Upper lobe of left lung (tissue), 6 donors: Measurements from ENCODE around the gene CNTFR. TPM values are rescaled to one million over a fixed set of nuclear protein-coding genes. Genes with fewer than 3 reads are reported as not detected.

Experiments used
- ATAC-seq, 2 donors: fragments of 200-7000 bp; cut with Tn5 transposase; one replicate each; pipeline ENCODE4 v1.9.1; 2022; ENCODE audit warnings: mild to moderate bottlenecking in 2 of 2, moderate library complexity in 2 of 2; ENCODE audit not compliant: low FRiP score in 2 of 2
- DNase-seq, 2 donors: peaks; one replicate each; pipeline ENCODE4 v3.0.0-alpha.2; 2019 to 2020
- H3K27ac ChIP-seq, 4 donors: fragments of 200-600 bp; sonication (generic); one replicate each; pipeline ENCODE4 v1.5.1; 2016 to 2019
- H3K27me3 ChIP-seq, 4 donors: fragments of 200-600 bp; sonication (generic); one replicate each; pipeline ENCODE4 v1.5.1; 2017 to 2019
- H3K36me3 ChIP-seq, 4 donors: fragments of 200-600 bp; sonication (generic); one replicate each; pipeline ENCODE4 v1.5.1; 2016 to 2019
- H3K4me1 ChIP-seq, 4 donors: fragments of 200-600 bp; sonication (generic); one replicate each; pipeline ENCODE4 v1.5.1; 2018 to 2019
- H3K4me3 ChIP-seq, 4 donors: fragments of 200-600 bp; sonication (generic); one replicate each; pipeline ENCODE4 v1.5.1; 2017 to 2019; ENCODE audit warnings: mild to moderate bottlenecking in 2 of 4, moderate library complexity in 1 of 4
- H3K9me3 ChIP-seq, 4 donors: fragments of 200-600 bp; sonication (generic); one replicate each; pipeline ENCODE4 v1.5.1; 2018 to 2019
- EP300 ChIP-seq, 4 donors: sonication (generic); formaldehyde crosslinking; IDR thresholded peaks; one replicate each; pipeline ENCODE4 v1.5.1; 2017; ENCODE audit warnings: antibody characterized with exemption in 4 of 4, control low read depth in 2 of 4
- POLR2A ChIP-seq, 4 donors: fragments of 450-650 bp; IDR thresholded peaks; one replicate each; pipeline ENCODE4 v1.5.1; 2016 to 2017; ENCODE audit warnings: antibody characterized with exemption in 4 of 4, mild to moderate bottlenecking in 2 of 4
- POLR2AphosphoS5 ChIP-seq, 2 donors: sonication (generic); formaldehyde crosslinking; IDR thresholded peaks; one replicate each; pipeline ENCODE4 v1.5.1; 2017; ENCODE audit warnings: antibody characterized with exemption in 2 of 2
- WGBS, 2 donors: methylation state at CpG; one replicate each; pipeline ENCODE4 v1.1.5; 2017 to 2018; 5-methylcytosine and 5-hydroxymethylcytosine counted together
- total RNA-seq, 6 donors: library from RNA; depleted of rRNA in 4 of 6; stranded (reverse); fragments of >200 nt in 4 of 6; gene quantifications; one replicate each; pipeline versions ENCODE4 v1.1.0 to v1.2.1, GENCODE V29; 2016 to 2021
- TF ChIP-seq, protein P1 (sequence below), 6 experiments: fragments of 450-650 bp in 4 of 6; fragments of 200-600 bp in 2 of 6; sonication (generic) in 2 of 6; IDR thresholded peaks; one replicate each; pipeline ENCODE4 v1.5.1; 2016 to 2019; ENCODE audit warnings: antibody characterized with exemption in 6 of 6
- donor health status: DM: no; HTN: no; CAD: no; lungs with moderate emphysema.
- donor health status: DM: no; HTN: yes; CAD: no; lungs with severe emphysema.

CNTFR gene
- total RNA-seq, 6 donors from 2014 or later = 0.30 to 3.3 (median 0.69) TPM; not detected in 1

DNA sequence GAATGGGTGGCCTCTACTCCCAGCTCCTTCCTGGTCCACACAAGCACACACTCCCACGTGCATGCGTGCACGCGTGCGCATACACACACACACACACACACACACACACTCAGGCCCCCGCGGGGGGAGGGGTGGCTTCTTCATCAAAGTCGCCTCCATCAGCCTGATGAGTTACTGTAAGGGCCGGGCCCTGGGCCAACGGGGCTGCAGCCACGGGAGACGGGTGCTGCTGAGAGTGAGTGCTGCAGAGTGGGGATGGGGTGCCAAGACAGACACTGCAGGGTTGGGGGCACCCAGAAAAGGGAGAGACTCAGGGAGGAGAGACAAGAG is 18.1 kb downstream of the CNTFR start:
- ATAC-seq (no peak), DNase-seq (no peak)
- Histone ChIP-seq H3K27me3 (peaks cover 0 to 2% (median 0%) of the 10 kb centered on the region in 4 donors), H3K4me3 (no peak overlapping the region), H3K9me3 (no peaks in the 10 kb centered on the region), H3K36me3 (no peaks in the 10 kb centered on the region), H3K27ac (no peak overlapping the region), H3K4me1 (no peaks in the 10 kb centered on the region)
- 63 to 66% methylated on average over 12 of the region's 12 CpGs for WGBS, 2 donors
- no peak for TF ChIP-seq POLR2AphosphoS5 (IDR thresholded peaks at IDR 0.05)
- no peak for TF ChIP-seq POLR2A (IDR thresholded peaks at IDR 0.05)
- TF ChIP-seq EP300 (IDR thresholded peaks at IDR 0.05) = no peak
- TF ChIP-seq, protein P1, sequence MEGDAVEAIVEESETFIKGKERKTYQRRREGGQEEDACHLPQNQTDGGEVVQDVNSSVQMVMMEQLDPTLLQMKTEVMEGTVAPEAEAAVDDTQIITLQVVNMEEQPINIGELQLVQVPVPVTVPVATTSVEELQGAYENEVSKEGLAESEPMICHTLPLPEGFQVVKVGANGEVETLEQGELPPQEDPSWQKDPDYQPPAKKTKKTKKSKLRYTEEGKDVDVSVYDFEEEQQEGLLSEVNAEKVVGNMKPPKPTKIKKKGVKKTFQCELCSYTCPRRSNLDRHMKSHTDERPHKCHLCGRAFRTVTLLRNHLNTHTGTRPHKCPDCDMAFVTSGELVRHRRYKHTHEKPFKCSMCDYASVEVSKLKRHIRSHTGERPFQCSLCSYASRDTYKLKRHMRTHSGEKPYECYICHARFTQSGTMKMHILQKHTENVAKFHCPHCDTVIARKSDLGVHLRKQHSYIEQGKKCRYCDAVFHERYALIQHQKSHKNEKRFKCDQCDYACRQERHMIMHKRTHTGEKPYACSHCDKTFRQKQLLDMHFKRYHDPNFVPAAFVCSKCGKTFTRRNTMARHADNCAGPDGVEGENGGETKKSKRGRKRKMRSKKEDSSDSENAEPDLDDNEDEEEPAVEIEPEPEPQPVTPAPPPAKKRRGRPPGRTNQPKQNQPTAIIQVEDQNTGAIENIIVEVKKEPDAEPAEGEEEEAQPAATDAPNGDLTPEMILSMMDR (IDR thresholded peaks at IDR 0.05) = no peak

DNA sequence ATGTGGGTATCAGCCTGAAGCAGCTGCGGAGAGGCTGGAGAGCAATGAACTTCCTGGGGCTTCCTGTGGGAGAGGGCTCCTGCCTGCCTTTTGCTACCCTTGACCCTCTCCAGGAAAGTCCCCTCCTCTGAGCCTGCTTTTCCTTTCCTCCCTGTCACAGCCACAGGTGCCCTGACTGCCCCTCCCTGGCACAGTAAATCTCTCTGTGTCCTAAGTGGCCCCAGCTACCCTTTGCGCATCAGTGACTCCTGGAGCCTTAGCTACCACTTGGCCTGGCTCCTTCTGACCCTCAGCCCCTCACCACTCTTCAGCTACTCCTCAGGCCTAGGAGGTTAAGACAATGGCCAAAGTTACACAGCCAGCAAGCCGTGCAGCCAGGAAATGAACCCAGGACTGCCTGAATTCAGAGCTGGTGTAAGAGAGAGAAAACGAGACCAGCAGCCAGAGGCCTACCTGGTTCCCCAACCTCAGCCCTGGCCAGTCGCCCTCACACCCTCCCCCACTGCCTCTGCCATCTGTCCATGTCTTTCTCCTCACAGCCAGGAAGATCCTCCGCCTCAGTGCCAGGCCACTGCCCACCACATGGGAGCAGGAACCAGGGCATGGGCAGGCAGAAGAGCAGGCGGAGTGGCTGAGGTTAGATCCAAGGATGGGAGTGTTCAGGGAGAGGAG is 18.6 kb downstream of the CNTFR start:
- H3K9me3 ChIP-seq = no peaks in the 10 kb centered on the region
- no peak for DNase-seq
- no peaks in the 10 kb centered on the region for H3K4me1 ChIP-seq
- TF ChIP-seq, protein P1 (IDR thresholded peaks at IDR 0.05) = no peak
- TF ChIP-seq POLR2A (IDR thresholded peaks at IDR 0.05) = no peak
- TF ChIP-seq POLR2AphosphoS5 (IDR thresholded peaks at IDR 0.05) = no peak
- no peak for TF ChIP-seq EP300 (IDR thresholded peaks at IDR 0.05)
- H3K27me3 ChIP-seq = peaks cover 0 to 2% (median 0%) of the 10 kb centered on the region in 4 donors
- no peak overlapping the region for H3K27ac ChIP-seq
- no peaks in the 10 kb centered on the region for H3K36me3 ChIP-seq
- H3K4me3 ChIP-seq = no peak overlapping the region
- ATAC-seq = no peak
- WGBS, 2 donors = 75 to 79% methylated on average over 7 of the region's 7 CpGs

DNA sequence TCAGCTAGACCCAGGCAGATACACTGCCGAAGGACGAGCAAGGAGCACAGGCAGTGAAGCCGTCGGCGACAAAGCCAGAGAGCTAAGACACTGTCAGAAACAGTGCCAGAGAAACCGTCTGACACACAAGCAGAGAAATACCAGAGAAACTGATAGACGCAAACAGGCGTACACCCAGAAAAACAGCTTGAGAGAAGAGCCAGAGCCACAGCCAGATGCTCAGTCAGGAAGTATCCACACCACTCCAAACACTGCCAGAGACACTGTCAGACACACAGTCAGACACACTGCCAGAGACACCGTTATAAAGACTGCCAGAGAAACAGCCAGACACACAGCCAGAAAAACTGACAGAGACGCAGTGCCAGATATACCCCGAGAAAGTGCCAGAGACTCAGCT is 19.1 kb downstream of the CNTFR start:
- Histone ChIP-seq H3K27me3 (peaks cover 0 to 2% (median 0%) of the 10 kb centered on the region in 4 donors), H3K27ac (no peak overlapping the region), H3K4me1 (no peaks in the 10 kb centered on the region), H3K9me3 (no peaks in the 10 kb centered on the region), H3K36me3 (no peaks in the 10 kb centered on the region), H3K4me3 (no peak overlapping the region)
- DNase-seq (no peak), ATAC-seq (no peak)
- 70 to 72% methylated on average over 10 to 11 of the region's 11 CpGs for WGBS, 2 donors
- TF ChIP-seq EP300 (IDR thresholded peaks at IDR 0.05) (no peak), POLR2AphosphoS5 (IDR thresholded peaks at IDR 0.05) (no peak), POLR2A (IDR thresholded peaks at IDR 0.05) (no peak)
- TF ChIP-seq, protein P1 (IDR thresholded peaks at IDR 0.05) = no peak

DNA sequence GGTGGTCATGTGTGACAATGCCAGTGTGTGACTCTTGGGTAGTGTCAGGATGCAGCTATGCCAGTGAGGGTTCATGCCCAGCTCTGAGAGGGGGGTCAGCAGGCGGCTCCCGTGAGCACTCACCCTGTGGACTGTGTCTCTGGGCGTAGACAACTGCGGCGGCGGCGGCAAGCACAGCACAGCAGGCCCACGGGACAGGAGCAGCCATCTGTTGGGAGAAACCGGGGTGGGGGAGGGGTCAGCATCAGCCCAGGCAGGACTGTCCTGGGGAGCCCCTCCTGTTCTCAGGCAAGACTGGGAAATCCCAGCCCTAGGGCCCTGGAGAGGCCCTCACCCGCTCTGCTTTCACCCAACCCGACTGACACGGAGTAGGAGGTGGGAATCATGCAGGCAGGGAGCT is 20.8 kb downstream of the CNTFR start:
- Histone ChIP-seq H3K27me3 (no peaks in the 10 kb centered on the region), H3K4me3 (no peak overlapping the region), H3K9me3 (no peaks in the 10 kb centered on the region), H3K4me1 (no peaks in the 10 kb centered on the region), H3K27ac (no peak overlapping the region), H3K36me3 (no peaks in the 10 kb centered on the region)
- TF ChIP-seq EP300 (IDR thresholded peaks at IDR 0.05) = no peak
- TF ChIP-seq POLR2AphosphoS5 (IDR thresholded peaks at IDR 0.05) = no peak
- no peak for TF ChIP-seq POLR2A (IDR thresholded peaks at IDR 0.05)
- TF ChIP-seq, protein P1 (IDR thresholded peaks at IDR 0.05) = no peak
- 66% methylated on average over 12 of the region's 12 CpGs; no CpG with 5 or more reads in 1 of the 2 donors for WGBS, 2 donors
- ATAC-seq (no peak), DNase-seq (no peak)

DNA sequence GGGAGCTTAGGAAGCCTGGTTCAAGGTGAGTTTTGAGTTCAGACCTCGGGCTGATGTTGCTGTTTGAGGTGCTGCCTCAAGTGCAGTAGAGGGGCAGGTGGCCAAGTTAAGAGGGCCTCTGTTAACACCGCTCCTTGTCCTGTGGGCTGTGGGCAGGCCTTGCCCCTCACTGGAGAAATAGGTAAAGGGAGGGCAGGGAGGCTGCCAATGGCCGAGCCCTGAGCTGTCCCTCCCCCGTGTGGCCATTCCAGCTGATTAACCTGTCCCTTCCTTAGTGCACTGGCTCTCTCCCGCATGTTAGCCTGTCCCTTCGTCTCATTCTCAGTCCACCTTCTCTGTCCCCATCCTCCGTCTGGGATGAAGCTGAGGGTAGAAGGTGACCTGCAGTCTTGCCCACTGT is 21.4 kb downstream of the CNTFR start:
- ATAC-seq = no peak
- Histone ChIP-seq H3K36me3 (no peaks in the 10 kb centered on the region), H3K4me3 (no peak overlapping the region), H3K27me3 (no peaks in the 10 kb centered on the region), H3K27ac (no peak overlapping the region), H3K4me1 (no peaks in the 10 kb centered on the region), H3K9me3 (no peaks in the 10 kb centered on the region)
- WGBS, 2 donors = 64 to 67% methylated on average over 7 of the region's 7 CpGs
- no peak for DNase-seq
- TF ChIP-seq, protein P1 (IDR thresholded peaks at IDR 0.05) = no peak
- TF ChIP-seq EP300 (IDR thresholded peaks at IDR 0.05) (no peak), POLR2A (IDR thresholded peaks at IDR 0.05) (no peak), POLR2AphosphoS5 (IDR thresholded peaks at IDR 0.05) (no peak)
